Measurements from ENCODE around the gene NDUFS3.
"Not testable (repeated sequence)": the region's sequence is repeated elsewhere in the genome, so short reads cannot be mapped to it uniquely, and the experiment has no call there.

Gene NDUFS3

GRCh38 chr11:47578524-47579494 lies at the start of gene NDUFS3, which contains the start of gene KBTBD4:
Gene NDUFS3, plus strand, starts transcription at chr11:47579074. Its CDS starts 18 bp downstream, at chr11:47579092.
Gene KBTBD4, minus strand, starts transcription at chr11:47578970. Its CDS starts 19 bp downstream, at chr11:47578951.
- peak; percentile 95 for DNase-seq

- no peak for DNase-seq
Measured at GRCh38 chr11:47529951-47530350, 48.9 kb upstream of the NDUFS3 start.

GRCh38 chr11:47530721-47531120 lies 48.2 kb upstream of the NDUFS3 start:
- not testable (repeated sequence) for DNase-seq

GRCh38 chr11:47531666-47532065 lies 47.2 kb upstream of the NDUFS3 start:
- no peak for DNase-seq

GRCh38 chr11:47532597-47533213 lies 46.2 kb upstream of the NDUFS3 start:
- no peak for DNase-seq

- no peak for DNase-seq
Measured at GRCh38 chr11:47533690-47534151, 45.2 kb upstream of the NDUFS3 start.

- peak; percentile 38 for DNase-seq
Measured at GRCh38 chr11:47534704-47535251, 44.1 kb upstream of the NDUFS3 start.

GRCh38 chr11:47536915-47537314 lies 42.0 kb upstream of the NDUFS3 start:
- no peak for DNase-seq

GRCh38 chr11:47538741-47539565 lies 39.9 kb upstream of the NDUFS3 start:
- DNase-seq: no peak

GRCh38 chr11:47539681-47540039 lies 39.2 kb upstream of the NDUFS3 start:
- no peak for DNase-seq

- no peak for DNase-seq
Measured at GRCh38 chr11:47541070-47541469, 37.8 kb upstream of the NDUFS3 start.

GRCh38 chr11:47545298-47545697 lies 33.6 kb upstream of the NDUFS3 start:
- no peak for DNase-seq

GRCh38 chr11:47546274-47546673 lies 32.6 kb upstream of the NDUFS3 start:
- DNase-seq: not testable (repeated sequence)

- peak; percentile 25 for DNase-seq
Measured at GRCh38 chr11:47550288-47551047, 28.4 kb upstream of the NDUFS3 start.

- peak; percentile 72 for DNase-seq
Measured at GRCh38 chr11:47551086-47551485, 27.8 kb upstream of the NDUFS3 start.

- peak; percentile 50 for DNase-seq
Measured at GRCh38 chr11:47552056-47552565, 26.8 kb upstream of the NDUFS3 start.

GRCh38 chr11:47552566-47553405 lies 26.1 kb upstream of the NDUFS3 start, which contains the start of gene CELF1:
Gene CELF1, minus strand, starts transcription at chr11:47553132. Its CDS starts 53,609 bp downstream, at chr11:47499523.
- peak; percentile 97 for DNase-seq

GRCh38 chr11:47553406-47553743 lies 25.5 kb upstream of the NDUFS3 start:
- DNase-seq: no peak

- DNase-seq: not testable (repeated sequence)
Measured at GRCh38 chr11:47557004-47557403, 21.9 kb upstream of the NDUFS3 start.

- DNase-seq: no peak
Measured at GRCh38 chr11:47558695-47559094, 20.2 kb upstream of the NDUFS3 start.

- no peak for DNase-seq
Measured at GRCh38 chr11:47560426-47560825, 18.4 kb upstream of the NDUFS3 start.
